Lower leg skin (tissue), 3 donors: ENCODE data around the gene HSPB1.

ENCODE experiments used
- POLR2A ChIP-seq, 2 donors: fragments of 450-650 bp; IDR thresholded peaks; one replicate each; pipeline ENCODE4 v1.6.1; 2016 to 2017; ENCODE audit warnings: antibody characterized with exemption in 2 of 2, mild to moderate bottlenecking in 1 of 2, moderate library complexity in 1 of 2
- TF ChIP-seq, protein P1 (sequence below), 3 donors: fragments of 450-650 bp; IDR thresholded peaks; one replicate each; pipeline ENCODE4 v1.5.1; 2016; ENCODE audit warnings: antibody characterized with exemption in 3 of 3, mild to moderate bottlenecking in 3 of 3, moderate library complexity in 2 of 3

DNA sequence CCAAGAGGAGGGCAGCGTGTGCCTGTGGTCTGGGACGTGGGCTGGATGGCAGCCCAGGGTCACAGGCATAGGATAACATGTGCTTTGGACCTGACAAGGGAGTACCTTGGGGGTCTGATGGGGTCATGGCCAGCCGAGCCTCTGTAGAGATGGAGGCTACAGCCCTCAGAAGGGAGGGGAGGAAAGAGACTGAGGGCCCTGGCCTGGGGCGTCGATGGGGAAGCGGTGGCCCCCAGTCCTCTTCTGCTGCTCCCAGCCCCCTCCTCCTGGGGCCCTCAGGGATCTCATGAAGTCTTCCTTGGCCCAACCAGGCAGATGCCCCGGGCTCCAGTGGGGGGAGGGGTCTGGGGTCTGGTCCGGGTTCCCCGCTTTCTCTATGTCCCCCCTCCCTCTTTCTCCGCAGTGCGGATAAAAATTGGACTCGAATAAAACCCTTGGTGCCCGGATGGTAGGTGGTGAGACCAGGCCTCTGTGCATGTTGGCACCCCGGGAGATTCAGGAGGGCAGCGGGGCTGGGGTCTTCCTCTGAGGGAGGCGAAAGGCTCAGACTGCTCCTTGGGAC, 15.6 kb upstream of the HSPB1 start:
- TF ChIP-seq, protein P1, sequence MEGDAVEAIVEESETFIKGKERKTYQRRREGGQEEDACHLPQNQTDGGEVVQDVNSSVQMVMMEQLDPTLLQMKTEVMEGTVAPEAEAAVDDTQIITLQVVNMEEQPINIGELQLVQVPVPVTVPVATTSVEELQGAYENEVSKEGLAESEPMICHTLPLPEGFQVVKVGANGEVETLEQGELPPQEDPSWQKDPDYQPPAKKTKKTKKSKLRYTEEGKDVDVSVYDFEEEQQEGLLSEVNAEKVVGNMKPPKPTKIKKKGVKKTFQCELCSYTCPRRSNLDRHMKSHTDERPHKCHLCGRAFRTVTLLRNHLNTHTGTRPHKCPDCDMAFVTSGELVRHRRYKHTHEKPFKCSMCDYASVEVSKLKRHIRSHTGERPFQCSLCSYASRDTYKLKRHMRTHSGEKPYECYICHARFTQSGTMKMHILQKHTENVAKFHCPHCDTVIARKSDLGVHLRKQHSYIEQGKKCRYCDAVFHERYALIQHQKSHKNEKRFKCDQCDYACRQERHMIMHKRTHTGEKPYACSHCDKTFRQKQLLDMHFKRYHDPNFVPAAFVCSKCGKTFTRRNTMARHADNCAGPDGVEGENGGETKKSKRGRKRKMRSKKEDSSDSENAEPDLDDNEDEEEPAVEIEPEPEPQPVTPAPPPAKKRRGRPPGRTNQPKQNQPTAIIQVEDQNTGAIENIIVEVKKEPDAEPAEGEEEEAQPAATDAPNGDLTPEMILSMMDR (IDR thresholded peaks at IDR 0.05), result no peak
- no peak for TF ChIP-seq POLR2A (IDR thresholded peaks at IDR 0.05)
